Keratinocyte (primary cell): ENCODE measurements around the gene RSPO3. TPM values are rescaled to one million over a fixed set of nuclear protein-coding genes. Genes with fewer than 3 reads are reported as not detected.
A peak's percentile ranks its signal among the peaks of the same experiment; 100 is the strongest.

Experiments
- DNase-seq: peaks from one replicate; pipeline ENCODE4 v3.0.0-alpha.2; 2011; ENCODE audit warnings: low read depth, missing footprints, low spot score
- FAIRE-seq: peaks from 2 replicates; lab custom pipeline; 2011; peaks lifted over from hg19 to GRCh38; lab: Jason Lieb, UNC
- H2AFZ ChIP-seq: 2 replicates; pipeline ENCODE4 v1.6.0; 2012; ENCODE audit warnings: low read length, control low read depth, inconsistent platforms; ENCODE audit not compliant: control insufficient read depth
- H3K27ac ChIP-seq: 2 replicates; pipeline ENCODE4 v1.5.1; 2011; ENCODE audit warnings: low read length; ENCODE audit not compliant: control insufficient read depth, insufficient read depth
- H3K27me3 ChIP-seq: 3 replicates; pipeline ENCODE4 v1.6.0; 2011; ENCODE audit warnings: low read length; ENCODE audit not compliant: control insufficient read depth, insufficient read depth; ENCODE audit errors: extremely low read depth
- H3K36me3 ChIP-seq, 2 experiments: 2 replicates in 1 of 2; 3 replicates in 1 of 2; pipeline ENCODE4 v1.5.1; 2011; ENCODE audit warnings: low read length in 2 of 2, mild to moderate bottlenecking in 1 of 2; ENCODE audit not compliant: control insufficient read depth in 2 of 2, insufficient read depth in 2 of 2; ENCODE audit errors: extremely low read depth in 1 of 2
- H3K4me1 ChIP-seq: 3 replicates; pipeline ENCODE4 v1.5.1; 2011; ENCODE audit warnings: low read length; ENCODE audit not compliant: control insufficient read depth, insufficient read depth; ENCODE audit errors: extremely low read depth
- H3K4me2 ChIP-seq: 3 replicates; pipeline ENCODE4 v1.6.0; 2011; ENCODE audit warnings: low read depth, low read length; ENCODE audit not compliant: control insufficient read depth, insufficient read depth; ENCODE audit errors: extremely low read depth
- H3K4me3 ChIP-seq, 3 experiments: fragments of 200-600 bp in 1 of 3; sonication (generic) in 1 of 3; 2 replicates in 2 of 3; 3 replicates in 1 of 3; pipeline ENCODE4 v1.5.1; 2011 to 2016; ENCODE audit warnings: low read length in 3 of 3, mild to moderate bottlenecking in 3 of 3, control low read depth in 2 of 3, inconsistent platforms in 1 of 3, low read depth in 1 of 3, mixed read lengths in 1 of 3, mixed run types in 1 of 3, moderate library complexity in 1 of 3; ENCODE audit not compliant: control insufficient read depth in 2 of 3, insufficient read depth in 2 of 3; ENCODE audit errors: extremely low read depth in 1 of 3
- H3K79me2 ChIP-seq: 2 replicates; pipeline ENCODE4 v1.6.0; 2012; ENCODE audit warnings: low read length; ENCODE audit not compliant: control insufficient read depth, insufficient read depth
- H3K9ac ChIP-seq: 3 replicates; pipeline ENCODE4 v1.6.0; 2011; ENCODE audit warnings: low read length; ENCODE audit not compliant: control insufficient read depth, insufficient read depth; ENCODE audit errors: extremely low read depth
- H3K9me1 ChIP-seq: 3 replicates; pipeline ENCODE4 v1.6.0; 2011; ENCODE audit warnings: low read length; ENCODE audit not compliant: control insufficient read depth, insufficient read depth; ENCODE audit errors: extremely low read depth
- H3K9me3 ChIP-seq: 2 replicates; pipeline ENCODE4 v1.5.1; 2012; ENCODE audit warnings: low read depth, low read length; ENCODE audit not compliant: control insufficient read depth
- H4K20me1 ChIP-seq: 3 replicates; pipeline ENCODE4 v1.6.0; 2011; ENCODE audit warnings: low read length; ENCODE audit not compliant: control insufficient read depth, insufficient read depth; ENCODE audit errors: extremely low read depth
- EZH2 ChIP-seq: IDR thresholded peaks from one replicate; pipeline ENCODE4 v1.6.1; 2012; ENCODE audit warnings: inconsistent platforms, mild to moderate bottlenecking, low read length, moderate library complexity
- dilution Hi-C: fragments of 300-500 bp; cut with MboI; formaldehyde crosslinking; loops from one replicate; pipeline ENCODE4 v1.7.0; 2020; ENCODE audit warnings: low sequenced_read_pairs; ENCODE audit not compliant: extremely low pct_ligation_motif_present
- polyA minus RNA-seq, 3 experiments: library from RNA; depleted of rRNA, polyadenylated mRNA; stranded (reverse); fragments of >200 nt; gene quantifications; 1 replicate in 1 of 3; 2 replicates in 1 of 3; 3 replicates in 1 of 3; pipeline ENCODE4 v1.2.3, GENCODE V29; 2011
- polyA plus RNA-seq, 5 experiments: library from polyadenylated mRNA; depleted of rRNA in 3 of 5; stranded (reverse) in 3 of 5; stranded (forward) in 1 of 5; unstranded in 1 of 5; fragments of >200 nt; gene quantifications; 1 replicate in 1 of 5; 2 replicates in 3 of 5; 3 replicates in 1 of 5; pipeline versions ENCODE4 v1.2.1 to v1.2.3, GENCODE V29; 2011 to 2012; ENCODE audit warnings: missing spikeins in 2 of 5, low read depth in 1 of 5, low replicate concordance in 1 of 5
- TF ChIP-seq, protein P1 (sequence below), 3 experiments: IDR thresholded peaks in 1 of 3; conservative IDR thresholded peaks in 1 of 3; optimal IDR thresholded peaks in 1 of 3; 2 replicates in 2 of 3; 3 replicates in 1 of 3; pipeline versions ENCODE3 to v1.5.1; 2011; ENCODE audit warnings: low read length in 3 of 3, mild to moderate bottlenecking in 3 of 3, moderate library complexity in 2 of 3, control low read depth in 1 of 3, inconsistent platforms in 1 of 3; ENCODE audit not compliant: insufficient read depth in 2 of 3; ENCODE audit errors: extremely low read depth in 1 of 3

The RSPO3 gene, protein sequence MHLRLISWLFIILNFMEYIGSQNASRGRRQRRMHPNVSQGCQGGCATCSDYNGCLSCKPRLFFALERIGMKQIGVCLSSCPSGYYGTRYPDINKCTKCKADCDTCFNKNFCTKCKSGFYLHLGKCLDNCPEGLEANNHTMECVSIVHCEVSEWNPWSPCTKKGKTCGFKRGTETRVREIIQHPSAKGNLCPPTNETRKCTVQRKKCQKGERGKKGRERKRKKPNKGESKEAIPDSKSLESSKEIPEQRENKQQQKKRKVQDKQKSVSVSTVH
- not detected in 3 replicates for polyA plus RNA-seq
- not detected for polyA plus RNA-seq (2011; ENCODE audit: low read depth)
- polyA plus RNA-seq (2011; cell fraction: cytosol; rRNA removed) = not detected in 2 replicates
- polyA plus RNA-seq (2011; cell fraction: nucleus; rRNA removed) = not detected in 2 replicates
- polyA plus RNA-seq (2012; ENCODE audit: low replicate concordance) = not detected in 2 replicates
- polyA minus RNA-seq = not detected in 3 replicates
- not detected for polyA minus RNA-seq (2011; cell fraction: cytosol; rRNA and poly(A)+ RNA removed)
- not detected in 2 replicates for polyA minus RNA-seq (2011; cell fraction: nucleus; rRNA and poly(A)+ RNA removed)

DNA sequence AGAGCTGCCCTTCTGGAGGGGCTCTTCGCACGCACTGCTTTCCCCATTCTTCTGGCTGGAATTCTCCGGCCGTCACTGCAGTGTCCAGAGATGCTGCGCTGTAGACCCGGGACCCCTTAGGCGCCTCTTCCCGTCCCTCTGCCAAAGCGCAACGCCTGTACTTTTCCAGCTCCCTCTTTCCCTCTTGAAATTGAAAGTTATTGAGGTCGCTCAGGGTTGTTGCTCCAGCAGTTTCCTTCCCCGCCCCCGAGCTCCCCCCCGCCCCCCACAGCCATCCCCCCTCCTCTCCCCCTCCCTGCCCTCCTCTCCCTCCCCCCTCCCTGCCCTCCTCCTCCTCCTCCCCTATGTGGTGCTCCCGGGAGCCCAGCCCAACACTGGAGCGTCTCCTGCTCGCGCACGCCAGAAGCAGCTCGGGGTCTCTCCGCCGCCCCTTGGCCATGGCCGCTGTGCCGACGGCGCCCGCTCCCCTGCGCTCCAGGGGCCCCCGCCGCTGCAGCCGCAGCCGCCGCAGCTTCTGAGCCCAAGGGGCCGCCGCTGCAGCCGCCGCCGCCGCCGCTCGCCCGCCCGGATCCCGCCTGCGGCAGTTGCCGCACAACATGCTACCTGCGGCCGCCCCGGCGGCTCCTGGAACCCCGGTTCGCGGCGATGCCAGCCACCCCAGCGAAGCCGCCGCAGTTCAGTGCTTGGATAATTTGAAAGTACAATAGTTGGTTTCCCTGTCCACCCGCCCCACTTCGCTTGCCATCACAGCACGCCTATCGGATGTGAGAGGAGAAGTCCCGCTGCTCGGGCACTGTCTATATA lies at the start of gene RSPO3:
Gene RSPO3, plus strand, starts transcription at position 374 of the 804 bp plus-strand sequence. CDS start 522 bp downstream, outside the sequence.
- H2AFZ ChIP-seq = no peak within 1 kb of the TSS
- no peak within 1 kb of the TSS for H3K27ac ChIP-seq

DNA sequence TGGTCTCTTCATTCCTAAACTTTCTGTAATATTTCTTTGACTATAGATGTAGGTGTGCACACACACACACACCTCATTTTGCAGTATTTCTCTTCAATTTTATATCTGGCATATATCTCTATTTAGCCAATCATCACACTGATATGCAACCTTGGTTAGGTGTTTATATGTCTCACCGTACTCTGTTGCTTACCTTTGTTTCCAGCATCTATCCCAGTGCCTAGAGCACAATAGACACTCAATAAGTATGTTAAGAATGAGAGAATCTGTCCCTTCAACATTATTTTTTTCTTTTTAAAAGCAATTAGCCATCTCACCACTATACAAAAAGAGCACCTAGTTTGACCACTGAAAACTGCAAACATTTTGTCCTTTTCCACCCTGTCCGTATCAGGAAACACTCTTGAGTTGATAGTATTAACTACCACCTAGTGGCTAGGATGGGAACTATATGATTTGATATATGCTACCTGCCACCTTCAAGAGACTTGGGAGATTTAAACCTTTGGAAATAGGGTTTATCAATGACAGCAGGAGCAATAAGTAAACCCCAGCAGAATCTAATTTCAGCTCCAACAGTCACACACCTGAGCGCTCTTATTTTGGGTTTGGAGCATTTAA lies 48.7 kb upstream of the RSPO3 start:
- H3K27me3 ChIP-seq = no peaks in the 10 kb centered on the region
- FAIRE-seq (peak; percentile 75), DNase-seq (no peak)
- no peak overlapping the region for H3K9ac ChIP-seq
- no peaks in the 10 kb centered on the region for H3K9me1 ChIP-seq
- no peak overlapping the region for H3K4me2 ChIP-seq
- dilution Hi-C loops = no loop called here
- H3K79me2 ChIP-seq = no peaks in the 10 kb centered on the region
- TF ChIP-seq, protein P1, sequence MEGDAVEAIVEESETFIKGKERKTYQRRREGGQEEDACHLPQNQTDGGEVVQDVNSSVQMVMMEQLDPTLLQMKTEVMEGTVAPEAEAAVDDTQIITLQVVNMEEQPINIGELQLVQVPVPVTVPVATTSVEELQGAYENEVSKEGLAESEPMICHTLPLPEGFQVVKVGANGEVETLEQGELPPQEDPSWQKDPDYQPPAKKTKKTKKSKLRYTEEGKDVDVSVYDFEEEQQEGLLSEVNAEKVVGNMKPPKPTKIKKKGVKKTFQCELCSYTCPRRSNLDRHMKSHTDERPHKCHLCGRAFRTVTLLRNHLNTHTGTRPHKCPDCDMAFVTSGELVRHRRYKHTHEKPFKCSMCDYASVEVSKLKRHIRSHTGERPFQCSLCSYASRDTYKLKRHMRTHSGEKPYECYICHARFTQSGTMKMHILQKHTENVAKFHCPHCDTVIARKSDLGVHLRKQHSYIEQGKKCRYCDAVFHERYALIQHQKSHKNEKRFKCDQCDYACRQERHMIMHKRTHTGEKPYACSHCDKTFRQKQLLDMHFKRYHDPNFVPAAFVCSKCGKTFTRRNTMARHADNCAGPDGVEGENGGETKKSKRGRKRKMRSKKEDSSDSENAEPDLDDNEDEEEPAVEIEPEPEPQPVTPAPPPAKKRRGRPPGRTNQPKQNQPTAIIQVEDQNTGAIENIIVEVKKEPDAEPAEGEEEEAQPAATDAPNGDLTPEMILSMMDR (optimal IDR thresholded peaks at IDR 0.05 in 1 of 3, IDR thresholded peaks at IDR 0.05 in 1 of 3, conservative IDR thresholded peaks at IDR 0.05 in 1 of 3; ENCODE audit: extremely low read depth in 1 of 3, insufficient read depth in 2 of 3, low read length in 3 of 3) = peak in 2 of 3 experiments; percentile 46 to 51
- TF ChIP-seq EZH2 = no peak
- no peak overlapping the region for H2AFZ ChIP-seq
- no peaks in the 10 kb centered on the region for H3K4me1 ChIP-seq
- no peaks in the 10 kb centered on the region for H3K36me3 ChIP-seq
- H3K9me3 ChIP-seq = no peaks in the 10 kb centered on the region
- no peaks in the 10 kb centered on the region for H4K20me1 ChIP-seq
- H3K27ac ChIP-seq = no peak overlapping the region
- no peak overlapping the region for H3K4me3 ChIP-seq

More for the DNA sequence above, at the start of gene RSPO3:
- dilution Hi-C loops = no loop called here
- H3K27me3 ChIP-seq = peaks cover 63% of the 10 kb centered on the region
- H3K4me3 ChIP-seq = peak within 1 kb of the TSS in 2 of 3 experiments; percentile 52 to 57
- peaks cover 9% of the 10 kb centered on the region for H3K4me1 ChIP-seq
- DNase-seq (no peak), FAIRE-seq (no peak)
- peak within 1 kb of the TSS; percentile 69 for H3K4me2 ChIP-seq
- H3K9me1 ChIP-seq = no peaks in the 10 kb centered on the region
- H4K20me1 ChIP-seq = no peaks in the 10 kb centered on the region
- H3K9me3 ChIP-seq = no peaks in the 10 kb centered on the region
- H3K9ac ChIP-seq = no peak within 1 kb of the TSS
- no peak for TF ChIP-seq EZH2
- TF ChIP-seq, protein P1 (optimal IDR thresholded peaks at IDR 0.05 in 1 of 3, IDR thresholded peaks at IDR 0.05 in 1 of 3, conservative IDR thresholded peaks at IDR 0.05 in 1 of 3; ENCODE audit: extremely low read depth in 1 of 3, insufficient read depth in 2 of 3, low read length in 3 of 3) = no peak
- H3K36me3 ChIP-seq = no peaks in the 10 kb centered on the region
- H3K79me2 ChIP-seq = no peaks in the 10 kb centered on the region
